ENCODE data around the gene AKR1D1. TPM values are rescaled to one million over a fixed set of nuclear protein-coding genes. Genes with fewer than 3 reads are reported as not detected.

The AKR1D1 gene
- total and polyA plus RNA-seq, 2 of the 13 experiments (the other 11 are each of a cell fraction or from before 2014, with no cell fraction given), result 6.9 to 37.0 TPM

GRCh38 chr7:138049505-138050116 lies 26.6 kb upstream of the AKR1D1 start (continued):
- TF ChIP-seq GRHL1 (CRISPR knock-in tag; conservative IDR thresholded peaks at IDR 0.05) (no peak), ZNF782 (CRISPR knock-in tag; IDR thresholded peaks at IDR 0.05; ENCODE audit: borderline replicate concordance) (no peak), STAG1 (CRISPR knock-in tag; IDR thresholded peaks at IDR 0.05) (0 out of 2 replicates have a peak, but pooled peaks have one; percentile 8), ZKSCAN8 (CRISPR knock-in tag; IDR thresholded peaks at IDR 0.05; ENCODE audit: borderline replicate concordance) (0 out of 2 replicates have a peak, but pooled peaks have one; percentile 21), ZNF260 (CRISPR knock-in tag; IDR thresholded peaks at IDR 0.05; ENCODE audit: borderline replicate concordance, low read depth) (no peak), TEAD2 (CRISPR knock-in tag; IDR thresholded peaks at IDR 0.05) (no peak), ZNF564 (CRISPR knock-in tag; IDR thresholded peaks at IDR 0.05) (no peak), ZSCAN21 (CRISPR knock-in tag; IDR thresholded peaks at IDR 0.05; ENCODE audit: borderline replicate concordance) (no peak), ZZZ3 (CRISPR knock-in tag; IDR thresholded peaks at IDR 0.05; ENCODE audit: borderline replicate concordance) (no peak), HMG20A (CRISPR knock-in tag; IDR thresholded peaks at IDR 0.05; ENCODE audit: borderline replicate concordance) (peak; percentile 86; the same call in 1 of the 2 replicates), ZSCAN20 (CRISPR knock-in tag; IDR thresholded peaks at IDR 0.05; ENCODE audit: borderline replicate concordance) (no peak), KDM4B (CRISPR knock-in tag; IDR thresholded peaks at IDR 0.05) (no peak), ZNF432 (CRISPR knock-in tag; IDR thresholded peaks at IDR 0.05; ENCODE audit: borderline replicate concordance) (no peak), ZNF256 (CRISPR knock-in tag; conservative IDR thresholded peaks at IDR 0.05) (no peak), ZSCAN12 (CRISPR knock-in tag; IDR thresholded peaks at IDR 0.05) (no peak), POLR2A (IDR thresholded peaks at IDR 0.05; ENCODE audit: insufficient read depth in 1 of 2, low read depth in 2 of 2, low read length in 2 of 2) (no peak), ZNF615 (CRISPR knock-in tag; IDR thresholded peaks at IDR 0.05; ENCODE audit: borderline replicate concordance) (no peak), RCOR2 (CRISPR knock-in tag; IDR thresholded peaks at IDR 0.05) (no peak), ZNF572 (CRISPR knock-in tag; IDR thresholded peaks at IDR 0.05) (no peak), ATRX (CRISPR knock-in tag; IDR thresholded peaks at IDR 0.05; ENCODE audit: borderline replicate concordance) (no peak)
- TF ChIP-seq, protein P1, sequence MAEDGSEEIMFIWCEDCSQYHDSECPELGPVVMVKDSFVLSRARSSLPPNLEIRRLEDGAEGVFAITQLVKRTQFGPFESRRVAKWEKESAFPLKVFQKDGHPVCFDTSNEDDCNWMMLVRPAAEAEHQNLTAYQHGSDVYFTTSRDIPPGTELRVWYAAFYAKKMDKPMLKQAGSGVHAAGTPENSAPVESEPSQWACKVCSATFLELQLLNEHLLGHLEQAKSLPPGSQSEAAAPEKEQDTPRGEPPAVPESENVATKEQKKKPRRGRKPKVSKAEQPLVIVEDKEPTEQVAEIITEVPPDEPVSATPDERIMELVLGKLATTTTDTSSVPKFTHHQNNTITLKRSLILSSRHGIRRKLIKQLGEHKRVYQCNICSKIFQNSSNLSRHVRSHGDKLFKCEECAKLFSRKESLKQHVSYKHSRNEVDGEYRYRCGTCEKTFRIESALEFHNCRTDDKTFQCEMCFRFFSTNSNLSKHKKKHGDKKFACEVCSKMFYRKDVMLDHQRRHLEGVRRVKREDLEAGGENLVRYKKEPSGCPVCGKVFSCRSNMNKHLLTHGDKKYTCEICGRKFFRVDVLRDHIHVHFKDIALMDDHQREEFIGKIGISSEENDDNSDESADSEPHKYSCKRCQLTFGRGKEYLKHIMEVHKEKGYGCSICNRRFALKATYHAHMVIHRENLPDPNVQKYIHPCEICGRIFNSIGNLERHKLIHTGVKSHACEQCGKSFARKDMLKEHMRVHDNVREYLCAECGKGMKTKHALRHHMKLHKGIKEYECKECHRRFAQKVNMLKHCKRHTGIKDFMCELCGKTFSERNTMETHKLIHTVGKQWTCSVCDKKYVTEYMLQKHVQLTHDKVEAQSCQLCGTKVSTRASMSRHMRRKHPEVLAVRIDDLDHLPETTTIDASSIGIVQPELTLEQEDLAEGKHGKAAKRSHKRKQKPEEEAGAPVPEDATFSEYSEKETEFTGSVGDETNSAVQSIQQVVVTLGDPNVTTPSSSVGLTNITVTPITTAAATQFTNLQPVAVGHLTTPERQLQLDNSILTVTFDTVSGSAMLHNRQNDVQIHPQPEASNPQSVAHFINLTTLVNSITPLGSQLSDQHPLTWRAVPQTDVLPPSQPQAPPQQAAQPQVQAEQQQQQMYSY (CRISPR knock-in tag; IDR thresholded peaks at IDR 0.05), result no peak
- TF ChIP-seq, protein P2, sequence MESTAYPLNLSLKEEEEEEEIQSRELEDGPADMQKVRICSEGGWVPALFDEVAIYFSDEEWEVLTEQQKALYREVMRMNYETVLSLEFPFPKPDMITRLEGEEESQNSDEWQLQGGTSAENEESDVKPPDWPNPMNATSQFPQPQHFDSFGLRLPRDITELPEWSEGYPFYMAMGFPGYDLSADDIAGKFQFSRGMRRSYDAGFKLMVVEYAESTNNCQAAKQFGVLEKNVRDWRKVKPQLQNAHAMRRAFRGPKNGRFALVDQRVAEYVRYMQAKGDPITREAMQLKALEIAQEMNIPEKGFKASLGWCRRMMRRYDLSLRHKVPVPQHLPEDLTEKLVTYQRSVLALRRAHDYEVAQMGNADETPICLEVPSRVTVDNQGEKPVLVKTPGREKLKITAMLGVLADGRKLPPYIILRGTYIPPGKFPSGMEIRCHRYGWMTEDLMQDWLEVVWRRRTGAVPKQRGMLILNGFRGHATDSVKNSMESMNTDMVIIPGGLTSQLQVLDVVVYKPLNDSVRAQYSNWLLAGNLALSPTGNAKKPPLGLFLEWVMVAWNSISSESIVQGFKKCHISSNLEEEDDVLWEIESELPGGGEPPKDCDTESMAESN (CRISPR knock-in tag; conservative IDR thresholded peaks at IDR 0.05), result no peak
- TF ChIP-seq, protein P3, sequence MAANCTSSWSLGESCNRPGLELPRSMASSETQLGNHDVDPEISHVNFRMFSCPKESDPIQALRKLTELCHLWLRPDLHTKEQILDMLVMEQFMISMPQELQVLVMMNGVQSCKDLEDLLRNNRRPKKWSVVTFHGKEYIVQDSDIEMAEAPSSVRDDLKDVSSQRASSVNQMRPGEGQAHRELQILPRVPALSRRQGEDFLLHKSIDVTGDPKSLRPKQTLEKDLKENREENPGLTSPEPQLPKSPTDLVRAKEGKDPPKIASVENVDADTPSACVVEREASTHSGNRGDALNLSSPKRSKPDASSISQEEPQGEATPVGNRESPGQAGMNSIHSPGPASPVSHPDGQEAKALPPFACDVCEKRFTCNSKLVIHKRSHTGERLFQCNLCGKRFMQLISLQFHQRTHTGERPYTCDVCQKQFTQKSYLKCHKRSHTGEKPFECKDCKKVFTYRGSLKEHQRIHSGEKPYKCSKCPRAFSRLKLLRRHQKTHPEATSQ (CRISPR knock-in tag; IDR thresholded peaks at IDR 0.05; ENCODE audit: borderline replicate concordance), result no peak

Measured in HepG2 (cell line).